ENCODE measurements around the gene ZBED4. TPM values are rescaled to one million over a fixed set of nuclear protein-coding genes. Genes with fewer than 3 reads are reported as not detected.

The ZBED4 gene
- total and polyA plus RNA-seq, 2 experiments from 2014 or later, result 8.5 to 31.9 TPM

DNA sequence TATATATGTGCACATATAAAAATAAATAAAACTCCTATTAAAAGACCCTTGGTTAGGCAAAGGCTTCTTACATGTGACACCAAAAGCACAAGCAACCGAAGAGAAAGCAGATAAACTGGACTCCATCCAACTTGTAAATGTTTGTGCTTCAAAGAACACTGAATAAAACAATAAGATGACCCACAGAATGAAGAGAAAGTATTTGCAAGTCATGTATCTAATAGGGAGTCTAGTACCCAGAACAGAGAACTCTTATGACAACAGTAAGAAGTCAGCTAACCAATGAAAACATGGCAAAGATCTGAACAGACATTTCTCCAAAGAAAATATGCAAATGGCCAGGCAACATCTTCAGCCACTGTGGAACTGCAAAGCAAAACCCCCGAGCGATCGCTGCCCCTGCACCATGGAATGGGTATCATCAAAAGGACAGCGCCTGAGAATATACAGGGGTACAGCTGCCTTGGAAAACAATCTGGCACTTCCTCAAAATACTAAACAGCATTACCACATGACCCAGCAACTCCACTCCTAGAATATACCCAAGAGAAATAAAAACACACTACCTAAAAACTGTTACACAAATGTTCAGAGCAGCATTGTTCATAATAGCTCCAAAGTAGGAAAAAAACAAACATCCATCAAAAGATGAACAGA is 43.2 kb upstream of the ZBED4 start:
- no peak overlapping the region for H3K4me3 ChIP-seq
- no peak overlapping the region for H3K4me2 ChIP-seq
- H3K27me3 Mint-ChIP-seq (ENCODE audit: insufficient read depth, low read depth, poor library complexity), result peaks cover 7% of the 10 kb centered on the region
- no peak overlapping the region for H3K27ac Mint-ChIP-seq
- peaks cover 7% of the 10 kb centered on the region; the same call in 1 of the 3 replicates for H3K4me1 Mint-ChIP-seq
- H3K36me3 Mint-ChIP-seq (ENCODE audit: low read depth), result peaks cover 29% of the 10 kb centered on the region; the same call in 2 of the 3 replicates
- no peaks in the 10 kb centered on the region for H3K9me3 Mint-ChIP-seq
- ATAC-seq (no peak), DNase-seq (ENCODE audit: low spot score) (no peak)
- H3K79me2 ChIP-seq (replicated peaks; ENCODE audit: insufficient read depth), result peaks cover 100% of the 10 kb centered on the region
- TF ChIP-seq, protein P1, sequence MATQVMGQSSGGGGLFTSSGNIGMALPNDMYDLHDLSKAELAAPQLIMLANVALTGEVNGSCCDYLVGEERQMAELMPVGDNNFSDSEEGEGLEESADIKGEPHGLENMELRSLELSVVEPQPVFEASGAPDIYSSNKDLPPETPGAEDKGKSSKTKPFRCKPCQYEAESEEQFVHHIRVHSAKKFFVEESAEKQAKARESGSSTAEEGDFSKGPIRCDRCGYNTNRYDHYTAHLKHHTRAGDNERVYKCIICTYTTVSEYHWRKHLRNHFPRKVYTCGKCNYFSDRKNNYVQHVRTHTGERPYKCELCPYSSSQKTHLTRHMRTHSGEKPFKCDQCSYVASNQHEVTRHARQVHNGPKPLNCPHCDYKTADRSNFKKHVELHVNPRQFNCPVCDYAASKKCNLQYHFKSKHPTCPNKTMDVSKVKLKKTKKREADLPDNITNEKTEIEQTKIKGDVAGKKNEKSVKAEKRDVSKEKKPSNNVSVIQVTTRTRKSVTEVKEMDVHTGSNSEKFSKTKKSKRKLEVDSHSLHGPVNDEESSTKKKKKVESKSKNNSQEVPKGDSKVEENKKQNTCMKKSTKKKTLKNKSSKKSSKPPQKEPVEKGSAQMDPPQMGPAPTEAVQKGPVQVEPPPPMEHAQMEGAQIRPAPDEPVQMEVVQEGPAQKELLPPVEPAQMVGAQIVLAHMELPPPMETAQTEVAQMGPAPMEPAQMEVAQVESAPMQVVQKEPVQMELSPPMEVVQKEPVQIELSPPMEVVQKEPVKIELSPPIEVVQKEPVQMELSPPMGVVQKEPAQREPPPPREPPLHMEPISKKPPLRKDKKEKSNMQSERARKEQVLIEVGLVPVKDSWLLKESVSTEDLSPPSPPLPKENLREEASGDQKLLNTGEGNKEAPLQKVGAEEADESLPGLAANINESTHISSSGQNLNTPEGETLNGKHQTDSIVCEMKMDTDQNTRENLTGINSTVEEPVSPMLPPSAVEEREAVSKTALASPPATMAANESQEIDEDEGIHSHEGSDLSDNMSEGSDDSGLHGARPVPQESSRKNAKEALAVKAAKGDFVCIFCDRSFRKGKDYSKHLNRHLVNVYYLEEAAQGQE (IDR thresholded peaks at IDR 0.05; ENCODE audit: unreplicated experiment), result no peak
- TF ChIP-seq, protein P2, sequence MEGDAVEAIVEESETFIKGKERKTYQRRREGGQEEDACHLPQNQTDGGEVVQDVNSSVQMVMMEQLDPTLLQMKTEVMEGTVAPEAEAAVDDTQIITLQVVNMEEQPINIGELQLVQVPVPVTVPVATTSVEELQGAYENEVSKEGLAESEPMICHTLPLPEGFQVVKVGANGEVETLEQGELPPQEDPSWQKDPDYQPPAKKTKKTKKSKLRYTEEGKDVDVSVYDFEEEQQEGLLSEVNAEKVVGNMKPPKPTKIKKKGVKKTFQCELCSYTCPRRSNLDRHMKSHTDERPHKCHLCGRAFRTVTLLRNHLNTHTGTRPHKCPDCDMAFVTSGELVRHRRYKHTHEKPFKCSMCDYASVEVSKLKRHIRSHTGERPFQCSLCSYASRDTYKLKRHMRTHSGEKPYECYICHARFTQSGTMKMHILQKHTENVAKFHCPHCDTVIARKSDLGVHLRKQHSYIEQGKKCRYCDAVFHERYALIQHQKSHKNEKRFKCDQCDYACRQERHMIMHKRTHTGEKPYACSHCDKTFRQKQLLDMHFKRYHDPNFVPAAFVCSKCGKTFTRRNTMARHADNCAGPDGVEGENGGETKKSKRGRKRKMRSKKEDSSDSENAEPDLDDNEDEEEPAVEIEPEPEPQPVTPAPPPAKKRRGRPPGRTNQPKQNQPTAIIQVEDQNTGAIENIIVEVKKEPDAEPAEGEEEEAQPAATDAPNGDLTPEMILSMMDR (conservative IDR thresholded peaks at IDR 0.05; ENCODE audit: low read depth in 2 of 2), result no peak
- TF ChIP-seq NANOG (IDR thresholded peaks at IDR 0.05; ENCODE audit: borderline replicate concordance), result no peak
- TF ChIP-seq JUNB (IDR thresholded peaks at IDR 0.05; ENCODE audit: unreplicated experiment), result no peak
- TF ChIP-seq STAT1 (IDR thresholded peaks at IDR 0.05; ENCODE audit: unreplicated experiment), result no peak
- no peak for TF ChIP-seq POLR2AphosphoS5 (IDR thresholded peaks at IDR 0.05; ENCODE audit: low read depth)
- no peak for TF ChIP-seq ZNF114 (CRISPR knock-in tag; IDR thresholded peaks at IDR 0.05)
- TF ChIP-seq, protein P3, sequence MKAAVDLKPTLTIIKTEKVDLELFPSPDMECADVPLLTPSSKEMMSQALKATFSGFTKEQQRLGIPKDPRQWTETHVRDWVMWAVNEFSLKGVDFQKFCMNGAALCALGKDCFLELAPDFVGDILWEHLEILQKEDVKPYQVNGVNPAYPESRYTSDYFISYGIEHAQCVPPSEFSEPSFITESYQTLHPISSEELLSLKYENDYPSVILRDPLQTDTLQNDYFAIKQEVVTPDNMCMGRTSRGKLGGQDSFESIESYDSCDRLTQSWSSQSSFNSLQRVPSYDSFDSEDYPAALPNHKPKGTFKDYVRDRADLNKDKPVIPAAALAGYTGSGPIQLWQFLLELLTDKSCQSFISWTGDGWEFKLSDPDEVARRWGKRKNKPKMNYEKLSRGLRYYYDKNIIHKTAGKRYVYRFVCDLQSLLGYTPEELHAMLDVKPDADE (IDR thresholded peaks at IDR 0.05), result no peak
- TF ChIP-seq, protein P4, sequence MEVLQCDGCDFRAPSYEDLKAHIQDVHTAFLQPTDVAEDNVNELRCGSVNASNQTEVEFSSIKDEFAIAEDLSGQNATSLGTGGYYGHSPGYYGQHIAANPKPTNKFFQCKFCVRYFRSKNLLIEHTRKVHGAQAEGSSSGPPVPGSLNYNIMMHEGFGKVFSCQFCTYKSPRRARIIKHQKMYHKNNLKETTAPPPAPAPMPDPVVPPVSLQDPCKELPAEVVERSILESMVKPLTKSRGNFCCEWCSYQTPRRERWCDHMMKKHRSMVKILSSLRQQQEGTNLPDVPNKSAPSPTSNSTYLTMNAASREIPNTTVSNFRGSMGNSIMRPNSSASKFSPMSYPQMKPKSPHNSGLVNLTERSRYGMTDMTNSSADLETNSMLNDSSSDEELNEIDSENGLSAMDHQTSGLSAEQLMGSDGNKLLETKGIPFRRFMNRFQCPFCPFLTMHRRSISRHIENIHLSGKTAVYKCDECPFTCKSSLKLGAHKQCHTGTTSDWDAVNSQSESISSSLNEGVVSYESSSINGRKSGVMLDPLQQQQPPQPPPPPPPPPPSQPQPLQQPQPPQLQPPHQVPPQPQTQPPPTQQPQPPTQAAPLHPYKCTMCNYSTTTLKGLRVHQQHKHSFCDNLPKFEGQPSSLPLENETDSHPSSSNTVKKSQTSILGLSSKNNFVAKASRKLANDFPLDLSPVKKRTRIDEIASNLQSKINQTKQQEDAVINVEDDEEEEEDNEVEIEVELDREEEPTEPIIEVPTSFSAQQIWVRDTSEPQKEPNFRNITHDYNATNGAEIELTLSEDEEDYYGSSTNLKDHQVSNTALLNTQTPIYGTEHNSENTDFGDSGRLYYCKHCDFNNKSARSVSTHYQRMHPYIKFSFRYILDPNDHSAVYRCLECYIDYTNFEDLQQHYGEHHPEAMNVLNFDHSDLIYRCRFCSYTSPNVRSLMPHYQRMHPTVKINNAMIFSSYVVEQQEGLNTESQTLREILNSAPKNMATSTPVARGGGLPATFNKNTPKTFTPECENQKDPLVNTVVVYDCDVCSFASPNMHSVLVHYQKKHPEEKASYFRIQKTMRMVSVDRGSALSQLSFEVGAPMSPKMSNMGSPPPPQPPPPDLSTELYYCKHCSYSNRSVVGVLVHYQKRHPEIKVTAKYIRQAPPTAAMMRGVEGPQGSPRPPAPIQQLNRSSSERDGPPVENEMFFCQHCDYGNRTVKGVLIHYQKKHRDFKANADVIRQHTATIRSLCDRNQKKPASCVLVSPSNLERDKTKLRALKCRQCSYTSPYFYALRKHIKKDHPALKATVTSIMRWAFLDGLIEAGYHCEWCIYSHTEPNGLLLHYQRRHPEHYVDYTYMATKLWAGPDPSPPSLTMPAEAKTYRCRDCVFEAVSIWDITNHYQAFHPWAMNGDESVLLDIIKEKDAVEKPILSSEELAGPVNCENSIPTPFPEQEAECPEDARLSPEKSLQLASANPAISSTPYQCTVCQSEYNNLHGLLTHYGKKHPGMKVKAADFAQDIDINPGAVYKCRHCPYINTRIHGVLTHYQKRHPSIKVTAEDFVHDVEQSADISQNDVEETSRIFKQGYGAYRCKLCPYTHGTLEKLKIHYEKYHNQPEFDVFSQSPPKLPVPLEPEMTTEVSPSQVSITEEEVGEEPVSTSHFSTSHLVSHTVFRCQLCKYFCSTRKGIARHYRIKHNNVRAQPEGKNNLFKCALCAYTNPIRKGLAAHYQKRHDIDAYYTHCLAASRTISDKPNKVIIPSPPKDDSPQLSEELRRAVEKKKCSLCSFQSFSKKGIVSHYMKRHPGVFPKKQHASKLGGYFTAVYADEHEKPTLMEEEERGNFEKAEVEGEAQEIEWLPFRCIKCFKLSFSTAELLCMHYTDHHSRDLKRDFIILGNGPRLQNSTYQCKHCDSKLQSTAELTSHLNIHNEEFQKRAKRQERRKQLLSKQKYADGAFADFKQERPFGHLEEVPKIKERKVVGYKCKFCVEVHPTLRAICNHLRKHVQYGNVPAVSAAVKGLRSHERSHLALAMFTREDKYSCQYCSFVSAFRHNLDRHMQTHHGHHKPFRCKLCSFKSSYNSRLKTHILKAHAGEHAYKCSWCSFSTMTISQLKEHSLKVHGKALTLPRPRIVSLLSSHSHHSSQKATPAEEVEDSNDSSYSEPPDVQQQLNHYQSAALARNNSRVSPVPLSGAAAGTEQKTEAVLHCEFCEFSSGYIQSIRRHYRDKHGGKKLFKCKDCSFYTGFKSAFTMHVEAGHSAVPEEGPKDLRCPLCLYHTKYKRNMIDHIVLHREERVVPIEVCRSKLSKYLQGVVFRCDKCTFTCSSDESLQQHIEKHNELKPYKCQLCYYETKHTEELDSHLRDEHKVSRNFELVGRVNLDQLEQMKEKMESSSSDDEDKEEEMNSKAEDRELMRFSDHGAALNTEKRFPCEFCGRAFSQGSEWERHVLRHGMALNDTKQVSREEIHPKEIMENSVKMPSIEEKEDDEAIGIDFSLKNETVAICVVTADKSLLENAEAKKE (CRISPR knock-in tag; IDR thresholded peaks at IDR 0.05), result no peak
- TF ChIP-seq CREB1 (CRISPR knock-in tag; IDR thresholded peaks at IDR 0.05; ENCODE audit: low read depth), result no peak
- no peak for TF ChIP-seq EZH2phosphoT487 (IDR thresholded peaks at IDR 0.05; ENCODE audit: unreplicated experiment)
- no peak for TF ChIP-seq EZH2 (IDR thresholded peaks at IDR 0.05; ENCODE audit: low read depth, unreplicated experiment)
- TF ChIP-seq ZNF331 (CRISPR knock-in tag; IDR thresholded peaks at IDR 0.05; ENCODE audit: low read depth), result no peak
- no peak overlapping the region for H3K27ac ChIP-seq (ENCODE audit: low read depth)
- H3K36me3 ChIP-seq (ENCODE audit: insufficient read depth), result no peaks in the 10 kb centered on the region
- H3K9me2 ChIP-seq (ENCODE audit: insufficient read depth), result no peaks in the 10 kb centered on the region
- H3K27me3 ChIP-seq (ENCODE audit: insufficient read depth), result no peaks in the 10 kb centered on the region
- no peaks in the 10 kb centered on the region for H3K4me1 ChIP-seq (ENCODE audit: insufficient read depth)
- 0 out of 2 replicates have a peak, but pooled peaks cover 3% of the 10 kb centered on the region for H3F3A ChIP-seq (replicated peaks; ENCODE audit: low read depth)
- H3K4me3 Mint-ChIP-seq, result no peak overlapping the region
- H2AFZ ChIP-seq, result no peak overlapping the region
- peaks cover 72% of the 10 kb centered on the region for H4K20me1 ChIP-seq (replicated peaks; ENCODE audit: insufficient read depth)
